Hematopoietic multipotent progenitor cell treated with erythropoietin and hydrocortisone succinate and interleukin-3 and kit ligand, for 17 days (in vitro differentiated cells): ENCODE data around the gene CCDC116.
A peak's percentile ranks its signal among the peaks of the same experiment; 100 is the strongest.
"Not testable (repeated sequence)": the region's sequence is repeated elsewhere in the genome, so short reads cannot be mapped to it uniquely, and the experiment has no call there.

Source experiments
- DNase-seq: peaks from one replicate; pipeline ENCODE4 v3.0.0-alpha.2; 2015; ENCODE audit warnings: low spot score

CCDC116 gene

GRCh38 chr22:21631025-21631424, 1.5 kb upstream of the CCDC116 start:
- DNase-seq = no peak

- no peak for DNase-seq
Measured at GRCh38 chr22:21632931-21633330, 371 bp downstream of the CCDC116 start.

DNA sequence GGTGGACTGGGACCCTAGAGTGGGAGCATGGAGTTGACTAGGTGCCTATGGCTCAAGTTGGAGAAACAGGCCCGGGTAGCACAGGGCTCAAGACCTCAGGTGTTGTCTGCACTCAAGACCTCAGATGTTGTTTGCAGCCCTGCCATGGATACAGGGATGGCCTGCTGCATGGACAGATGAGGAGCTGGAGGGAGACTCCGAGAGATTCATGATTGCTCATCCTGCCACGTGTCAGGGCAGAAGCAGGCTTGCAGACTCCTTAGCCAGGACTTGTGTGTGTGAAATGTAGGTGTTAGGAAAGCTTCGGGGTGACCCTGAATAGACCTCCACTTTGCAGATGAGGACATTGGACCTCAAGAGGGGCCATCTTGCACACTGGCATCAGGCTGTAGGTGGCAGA, 921 bp downstream of the CCDC116 start:
- no peak for DNase-seq

GRCh38 chr22:21634081-21634480, 1.5 kb downstream of the CCDC116 start:
- DNase-seq = no peak

DNA sequence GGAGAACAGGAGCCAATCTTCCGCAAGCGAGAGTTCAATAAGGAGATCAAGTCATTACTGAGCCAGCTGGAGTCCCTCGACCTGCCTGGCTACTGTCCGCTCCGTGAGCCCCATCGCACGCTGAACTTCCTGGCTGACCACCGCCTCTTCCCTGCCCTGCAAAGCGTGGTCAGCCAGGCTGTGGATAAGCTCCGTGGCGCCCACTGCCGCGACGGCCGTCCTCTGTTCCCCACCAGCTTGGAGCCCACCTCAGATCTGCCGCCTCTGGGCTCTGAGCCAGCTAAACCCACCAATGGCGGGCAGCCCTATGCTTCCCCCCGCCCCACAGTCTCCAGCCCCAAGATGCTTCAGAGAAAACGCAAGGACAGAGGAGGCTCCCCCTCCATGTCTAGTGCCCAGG, 2.3 kb downstream of the CCDC116 start:
- DNase-seq = no peak

DNA sequence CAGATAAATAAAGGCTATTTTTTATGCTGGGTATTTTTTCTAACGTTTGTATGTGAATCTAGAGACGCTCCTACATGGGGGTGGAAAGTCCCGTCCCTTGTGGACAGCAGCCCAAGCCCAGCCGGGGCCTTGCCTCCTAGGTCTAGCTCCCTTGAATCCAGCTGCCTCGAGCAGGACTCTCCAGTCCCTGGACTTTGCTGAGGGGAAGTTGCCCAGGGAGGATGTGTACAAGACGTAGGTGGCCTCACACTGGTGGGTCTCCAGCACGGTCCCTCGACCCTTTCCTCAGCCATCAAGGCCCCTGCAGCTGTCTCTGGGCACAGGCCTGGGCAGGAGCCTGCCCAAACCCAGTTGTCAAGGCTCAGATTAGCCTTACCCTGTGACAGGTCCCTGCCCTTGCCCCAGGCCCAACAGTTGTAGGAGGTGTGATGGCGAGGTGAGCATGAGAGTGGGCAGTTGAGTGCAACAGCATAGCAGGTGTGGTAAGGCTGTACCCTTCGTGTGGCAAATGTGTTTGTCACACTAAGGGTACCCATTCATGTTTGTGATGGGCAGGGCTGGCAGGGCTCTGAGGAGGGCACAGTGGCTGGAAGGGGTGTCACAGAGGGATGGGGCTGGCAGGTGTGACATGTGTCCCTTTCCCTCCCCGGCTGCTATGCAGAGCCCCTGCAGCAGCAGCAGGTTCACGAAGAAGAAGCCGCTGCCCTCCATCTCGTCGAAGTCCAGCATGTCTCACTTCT, 3.4 kb downstream of the CCDC116 start:
- DNase-seq = no peak

DNA sequence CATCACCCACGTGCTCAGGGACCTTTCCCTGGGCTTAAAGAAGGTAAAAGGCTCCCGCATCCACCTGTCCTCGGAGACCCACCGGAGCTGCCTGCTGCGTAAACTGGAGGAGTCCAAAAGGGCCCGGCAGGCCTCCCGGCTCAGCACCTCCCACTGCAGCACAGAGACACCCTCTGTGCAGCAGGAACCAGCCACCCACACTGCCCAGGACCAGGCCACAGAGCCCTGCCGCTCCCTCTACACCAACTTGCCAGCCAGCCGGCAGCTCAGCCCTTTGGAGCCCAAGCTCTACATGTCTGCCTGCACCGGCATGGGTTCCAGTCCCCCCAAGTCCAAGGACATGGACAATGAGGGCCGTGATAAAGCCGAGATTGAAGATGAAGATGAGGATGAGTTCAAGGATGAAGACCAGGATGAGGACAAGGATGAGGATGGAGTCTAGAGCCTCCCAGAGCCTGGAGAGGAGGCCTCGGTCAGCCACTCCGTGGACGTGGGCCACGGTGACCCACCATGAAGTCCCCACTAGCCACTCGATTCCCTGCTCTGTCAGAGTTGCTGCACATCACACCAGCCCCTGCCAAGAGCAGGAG, 4.2 kb downstream of the CCDC116 start:
- DNase-seq = no peak

- not testable (repeated sequence) for DNase-seq
Measured at GRCh38 chr22:21637450-21637849, 4.9 kb downstream of the CCDC116 start.

DNA sequence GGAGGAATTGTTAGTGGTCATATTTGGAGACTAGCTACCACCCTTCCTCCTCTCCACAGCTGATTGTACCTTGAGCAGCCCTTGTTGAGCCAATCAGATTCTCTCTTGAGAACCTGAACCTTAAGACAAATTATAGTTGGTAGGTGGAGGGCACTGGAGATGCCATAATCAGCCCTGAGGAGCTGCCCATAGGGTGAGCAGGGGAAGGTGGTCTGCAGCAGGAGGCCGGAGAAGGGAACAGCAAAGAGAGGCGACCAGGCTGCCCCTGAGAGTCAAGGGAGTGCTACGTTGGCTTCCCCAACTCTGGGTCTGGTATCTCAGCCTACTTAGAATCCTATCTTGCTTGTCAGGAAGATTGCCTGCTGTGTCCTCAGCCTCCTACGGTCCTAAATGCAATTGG, 6.8 kb downstream of the CCDC116 start:
- no peak for DNase-seq

DNA sequence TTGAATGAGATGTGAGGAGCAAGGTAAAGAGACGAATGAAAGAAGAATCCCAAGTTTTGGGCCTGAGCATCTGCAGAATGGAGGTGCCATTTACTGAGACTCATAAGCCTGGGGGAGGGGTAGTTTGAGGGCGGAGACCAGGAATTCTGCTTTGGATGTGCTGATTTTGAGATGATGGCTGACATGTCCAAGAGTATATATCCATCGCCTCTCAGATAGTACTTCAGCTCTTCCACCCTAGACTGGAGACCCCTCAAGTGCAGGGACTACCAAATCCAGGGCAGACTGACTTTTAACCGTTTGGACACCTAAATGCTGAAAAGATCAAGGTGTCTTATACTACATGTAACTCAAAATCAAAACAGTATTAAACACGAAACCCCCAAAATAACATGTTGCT, 8.2 kb downstream of the CCDC116 start:
- no peak for DNase-seq

GRCh38 chr22:21641417-21641788, 8.8 kb downstream of the CCDC116 start:
- DNase-seq = no peak

GRCh38 chr22:21641789-21642583, 9.4 kb downstream of the CCDC116 start, which contains the start of gene SDF2L1:
SDF2L1 (plus strand) TSS chr22:21642302; CDS start chr22:21642337, 35 bp downstream.
- peak; percentile 98 for DNase-seq

GRCh38 chr22:21642584-21643448, 10.3 kb downstream of the CCDC116 start:
- peak; percentile 54 for DNase-seq

- no peak for DNase-seq
Measured at GRCh38 chr22:21643533-21644357, 11.2 kb downstream of the CCDC116 start.

GRCh38 chr22:21645513-21645912, 13.0 kb downstream of the CCDC116 start:
- not testable (repeated sequence) for DNase-seq

GRCh38 chr22:21646608-21647590, 14.3 kb downstream of the CCDC116 start:
- DNase-seq = peak; percentile 85

DNA sequence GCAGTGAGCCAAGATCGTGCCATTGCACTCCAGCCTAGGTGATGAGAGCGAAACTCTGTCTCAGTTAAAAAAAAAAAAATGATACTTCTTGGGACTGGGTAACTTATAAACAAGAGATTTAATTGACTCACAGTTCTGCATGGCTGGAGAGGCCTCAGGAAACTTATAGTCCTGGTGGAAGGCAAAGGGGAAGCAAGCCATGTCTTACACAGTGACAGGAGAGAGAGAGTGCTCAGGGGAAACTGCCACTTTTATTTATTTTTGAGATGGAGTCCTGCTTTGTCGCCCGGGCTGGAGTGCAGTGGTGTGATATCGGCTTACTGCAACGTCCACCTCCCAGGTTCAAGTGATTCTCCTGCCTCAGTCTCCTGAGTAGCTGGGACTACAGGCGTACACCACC, 17.7 kb downstream of the CCDC116 start:
- no peak for DNase-seq

- DNase-seq = no peak
Measured at GRCh38 chr22:21650823-21651520, 18.4 kb downstream of the CCDC116 start.

- no peak for DNase-seq
Measured at GRCh38 chr22:21651521-21652009, 19.0 kb downstream of the CCDC116 start.
